Tibial nerve (tissue), 4 donors: ENCODE data around the gene JADE2.

ENCODE experiments used
- CTCF ChIP-seq, 5 experiments: fragments of 200-600 bp in 3 of 5; fragments of 450-650 bp in 2 of 5; sonication (generic) in 3 of 5; IDR thresholded peaks; one replicate each; pipeline ENCODE4 v1.5.1; 2016 to 2019; ENCODE audit warnings: antibody characterized with exemption in 5 of 5, mild to moderate bottlenecking in 3 of 5, moderate library complexity in 2 of 5
- EP300 ChIP-seq, 2 donors: sonication (generic); formaldehyde crosslinking; IDR thresholded peaks; one replicate each; pipeline ENCODE4 v1.6.1; 2017; ENCODE audit warnings: antibody characterized with exemption in 2 of 2, mild to moderate bottlenecking in 1 of 2

GRCh38 chr5:134564396-134564795, 38.9 kb downstream of the JADE2 start:
- TF ChIP-seq CTCF (IDR thresholded peaks at IDR 0.05) = no peak
- TF ChIP-seq EP300 (IDR thresholded peaks at IDR 0.05) = no peak
